ENCODE data around the gene COPZ1.

DNA sequence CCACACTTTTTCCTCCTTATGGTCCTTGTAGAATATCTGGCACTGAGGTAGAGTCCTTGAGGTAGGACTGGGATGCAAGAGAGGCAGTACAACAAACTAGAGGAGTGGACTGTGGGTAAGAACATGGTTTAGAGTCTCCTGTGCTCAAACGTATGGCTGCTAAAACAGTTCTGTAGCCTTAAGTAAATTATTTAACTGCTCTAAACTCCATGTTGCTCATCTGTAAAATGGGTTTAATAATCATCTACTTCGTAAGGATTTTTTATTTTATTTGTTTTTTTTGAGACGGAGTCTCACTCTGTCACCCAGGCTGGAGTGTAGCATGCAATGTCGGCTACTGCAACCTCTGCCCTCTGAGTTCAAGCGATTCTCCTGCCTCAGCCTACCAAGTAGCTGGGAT, 3.6 kb upstream of the COPZ1 start:
- TF ChIP-seq, protein P1, sequence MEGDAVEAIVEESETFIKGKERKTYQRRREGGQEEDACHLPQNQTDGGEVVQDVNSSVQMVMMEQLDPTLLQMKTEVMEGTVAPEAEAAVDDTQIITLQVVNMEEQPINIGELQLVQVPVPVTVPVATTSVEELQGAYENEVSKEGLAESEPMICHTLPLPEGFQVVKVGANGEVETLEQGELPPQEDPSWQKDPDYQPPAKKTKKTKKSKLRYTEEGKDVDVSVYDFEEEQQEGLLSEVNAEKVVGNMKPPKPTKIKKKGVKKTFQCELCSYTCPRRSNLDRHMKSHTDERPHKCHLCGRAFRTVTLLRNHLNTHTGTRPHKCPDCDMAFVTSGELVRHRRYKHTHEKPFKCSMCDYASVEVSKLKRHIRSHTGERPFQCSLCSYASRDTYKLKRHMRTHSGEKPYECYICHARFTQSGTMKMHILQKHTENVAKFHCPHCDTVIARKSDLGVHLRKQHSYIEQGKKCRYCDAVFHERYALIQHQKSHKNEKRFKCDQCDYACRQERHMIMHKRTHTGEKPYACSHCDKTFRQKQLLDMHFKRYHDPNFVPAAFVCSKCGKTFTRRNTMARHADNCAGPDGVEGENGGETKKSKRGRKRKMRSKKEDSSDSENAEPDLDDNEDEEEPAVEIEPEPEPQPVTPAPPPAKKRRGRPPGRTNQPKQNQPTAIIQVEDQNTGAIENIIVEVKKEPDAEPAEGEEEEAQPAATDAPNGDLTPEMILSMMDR (IDR thresholded peaks at IDR 0.05), result no peak
- TF ChIP-seq EZH2phosphoT487 (IDR thresholded peaks at IDR 0.05), result no peak
